ENCODE measurements around the gene MACROH2A2. TPM values are rescaled to one million over a fixed set of nuclear protein-coding genes. Genes with fewer than 3 reads are reported as not detected.

The MACROH2A2 gene
- total and polyA plus RNA-seq, 10 of the 15 experiments (the other 5 are each of a cell fraction or from before 2014, with no cell fraction given): 0.14 to 0.24 TPM; not detected in 8

DNA sequence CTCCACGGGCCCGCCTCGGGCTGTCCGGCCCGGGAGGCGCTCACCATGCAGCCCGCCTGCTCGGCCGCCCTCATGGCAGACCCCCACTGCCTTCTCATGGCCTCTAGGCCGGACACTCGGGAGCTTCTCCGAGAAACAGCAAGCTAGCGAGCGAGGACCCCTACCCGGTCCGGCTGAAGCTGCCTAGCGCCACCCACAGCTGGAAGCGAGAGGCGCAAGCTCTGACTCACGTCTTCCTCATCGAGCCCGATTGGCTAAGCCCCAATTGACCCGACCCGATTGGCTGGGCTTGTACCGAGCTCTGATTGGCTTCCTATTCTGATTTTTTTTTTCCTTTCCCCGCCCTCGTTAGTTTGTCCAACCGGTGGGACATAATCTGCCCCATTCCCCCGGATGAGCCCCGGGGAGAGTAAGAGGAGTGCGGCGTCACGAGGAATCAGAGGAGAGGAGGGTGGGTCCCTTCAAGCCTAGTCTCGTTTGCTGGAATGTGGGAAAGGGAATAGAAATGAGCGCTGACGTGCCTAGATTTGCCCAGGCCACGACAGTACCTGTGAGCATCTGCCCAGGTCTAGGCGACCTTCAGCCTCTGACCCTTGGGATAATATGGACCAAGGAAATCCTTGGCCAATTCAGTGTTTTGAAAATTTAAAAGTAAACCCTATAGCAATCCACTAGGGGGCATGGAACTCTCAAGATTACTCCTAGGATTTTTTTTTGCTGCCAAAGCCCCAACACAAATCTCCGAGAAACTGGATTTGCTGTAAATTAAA is 94.0 kb downstream of the MACROH2A2 start, which contains the start of gene TYSND1 (continued):
- TF ChIP-seq RAD21 (IDR thresholded peaks at IDR 0.05; ENCODE audit: insufficient read depth, low read depth, low read length) (peak; percentile 67), HCFC1 (IDR thresholded peaks at IDR 0.05; ENCODE audit: low read length) (peak; percentile 20; the same call in 1 of the 2 replicates), ATF7 (IDR thresholded peaks at IDR 0.05; ENCODE audit: low read depth) (peak; percentile 40; the same call in 1 of the 2 replicates), IRF4 (IDR thresholded peaks at IDR 0.05; ENCODE audit: low read depth, low read length) (0 out of 2 replicates have a peak, but pooled peaks have one; percentile 4), IKZF2 (IDR thresholded peaks at IDR 0.05) (peak; percentile 34 to 65; a peak in 3 of 4 replicates), POLR2AphosphoS5 (IDR thresholded peaks at IDR 0.05; ENCODE audit: low read length) (peak; percentile 88), SREBF2 (IDR thresholded peaks at IDR 0.05; ENCODE audit: low read length) (no peak), MEF2A (IDR thresholded peaks at IDR 0.05; ENCODE audit: insufficient read depth, low read depth, low read length) (no peak), SMC3 (IDR thresholded peaks at IDR 0.05; ENCODE audit: borderline replicate concordance, low read length) (peak; percentile 55), POU2F2 (IDR thresholded peaks at IDR 0.05; ENCODE audit: borderline replicate concordance, low read depth, low read length) (0 out of 3 replicates have a peak, but pooled peaks have one; percentile 3), GABPA (IDR thresholded peaks at IDR 0.05; ENCODE audit: low read depth) (no peak), RB1 (IDR thresholded peaks at IDR 0.05; ENCODE audit: borderline replicate concordance) (0 out of 2 replicates have a peak, but pooled peaks have one; percentile 7), JUND (IDR thresholded peaks at IDR 0.05; ENCODE audit: low read depth, low read length) (peak; percentile 45; the same call in 1 of the 2 replicates), ELK1 (IDR thresholded peaks at IDR 0.05; ENCODE audit: low read depth, low read length) (no peak), DPF2 (IDR thresholded peaks at IDR 0.05) (no peak; the same call in 1 of the 2 replicates), TCF3 (IDR thresholded peaks at IDR 0.05; ENCODE audit: borderline replicate concordance, insufficient read depth, low read depth, low read length) (no peak), NFYB (IDR thresholded peaks at IDR 0.05; ENCODE audit: insufficient read depth, low read depth, low read length) (peak; percentile 85), USF1 (IDR thresholded peaks at IDR 0.05; ENCODE audit: borderline replicate concordance, extremely low read length, insufficient read depth, low read depth, low read length) (no peak)
- TF ChIP-seq, protein P1, sequence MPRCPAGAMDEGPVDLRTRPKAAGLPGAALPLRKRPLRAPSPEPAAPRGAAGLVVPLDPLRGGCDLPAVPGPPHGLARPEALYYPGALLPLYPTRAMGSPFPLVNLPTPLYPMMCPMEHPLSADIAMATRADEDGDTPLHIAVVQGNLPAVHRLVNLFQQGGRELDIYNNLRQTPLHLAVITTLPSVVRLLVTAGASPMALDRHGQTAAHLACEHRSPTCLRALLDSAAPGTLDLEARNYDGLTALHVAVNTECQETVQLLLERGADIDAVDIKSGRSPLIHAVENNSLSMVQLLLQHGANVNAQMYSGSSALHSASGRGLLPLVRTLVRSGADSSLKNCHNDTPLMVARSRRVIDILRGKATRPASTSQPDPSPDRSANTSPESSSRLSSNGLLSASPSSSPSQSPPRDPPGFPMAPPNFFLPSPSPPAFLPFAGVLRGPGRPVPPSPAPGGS (IDR thresholded peaks at IDR 0.05; ENCODE audit: borderline replicate concordance, insufficient read depth, low read depth, low read length, poor library complexity, severe bottlenecking): peak; percentile 69
- TF ChIP-seq, protein P2, sequence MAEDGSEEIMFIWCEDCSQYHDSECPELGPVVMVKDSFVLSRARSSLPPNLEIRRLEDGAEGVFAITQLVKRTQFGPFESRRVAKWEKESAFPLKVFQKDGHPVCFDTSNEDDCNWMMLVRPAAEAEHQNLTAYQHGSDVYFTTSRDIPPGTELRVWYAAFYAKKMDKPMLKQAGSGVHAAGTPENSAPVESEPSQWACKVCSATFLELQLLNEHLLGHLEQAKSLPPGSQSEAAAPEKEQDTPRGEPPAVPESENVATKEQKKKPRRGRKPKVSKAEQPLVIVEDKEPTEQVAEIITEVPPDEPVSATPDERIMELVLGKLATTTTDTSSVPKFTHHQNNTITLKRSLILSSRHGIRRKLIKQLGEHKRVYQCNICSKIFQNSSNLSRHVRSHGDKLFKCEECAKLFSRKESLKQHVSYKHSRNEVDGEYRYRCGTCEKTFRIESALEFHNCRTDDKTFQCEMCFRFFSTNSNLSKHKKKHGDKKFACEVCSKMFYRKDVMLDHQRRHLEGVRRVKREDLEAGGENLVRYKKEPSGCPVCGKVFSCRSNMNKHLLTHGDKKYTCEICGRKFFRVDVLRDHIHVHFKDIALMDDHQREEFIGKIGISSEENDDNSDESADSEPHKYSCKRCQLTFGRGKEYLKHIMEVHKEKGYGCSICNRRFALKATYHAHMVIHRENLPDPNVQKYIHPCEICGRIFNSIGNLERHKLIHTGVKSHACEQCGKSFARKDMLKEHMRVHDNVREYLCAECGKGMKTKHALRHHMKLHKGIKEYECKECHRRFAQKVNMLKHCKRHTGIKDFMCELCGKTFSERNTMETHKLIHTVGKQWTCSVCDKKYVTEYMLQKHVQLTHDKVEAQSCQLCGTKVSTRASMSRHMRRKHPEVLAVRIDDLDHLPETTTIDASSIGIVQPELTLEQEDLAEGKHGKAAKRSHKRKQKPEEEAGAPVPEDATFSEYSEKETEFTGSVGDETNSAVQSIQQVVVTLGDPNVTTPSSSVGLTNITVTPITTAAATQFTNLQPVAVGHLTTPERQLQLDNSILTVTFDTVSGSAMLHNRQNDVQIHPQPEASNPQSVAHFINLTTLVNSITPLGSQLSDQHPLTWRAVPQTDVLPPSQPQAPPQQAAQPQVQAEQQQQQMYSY (CRISPR knock-in tag; IDR thresholded peaks at IDR 0.05): no peak

Data from GM12878 (cell line).